HG03378 (cell line): ENCODE data around the gene ST6GAL1.

Experiments
- ATAC-seq: cut with Tn5 transposase; IDR thresholded peaks from one replicate; pipeline ENCODE4 v1.9.1; 2021; ENCODE audit warnings: mild to moderate bottlenecking, moderate library complexity; ENCODE audit not compliant: unreplicated experiment

Gene ST6GAL1

DNA sequence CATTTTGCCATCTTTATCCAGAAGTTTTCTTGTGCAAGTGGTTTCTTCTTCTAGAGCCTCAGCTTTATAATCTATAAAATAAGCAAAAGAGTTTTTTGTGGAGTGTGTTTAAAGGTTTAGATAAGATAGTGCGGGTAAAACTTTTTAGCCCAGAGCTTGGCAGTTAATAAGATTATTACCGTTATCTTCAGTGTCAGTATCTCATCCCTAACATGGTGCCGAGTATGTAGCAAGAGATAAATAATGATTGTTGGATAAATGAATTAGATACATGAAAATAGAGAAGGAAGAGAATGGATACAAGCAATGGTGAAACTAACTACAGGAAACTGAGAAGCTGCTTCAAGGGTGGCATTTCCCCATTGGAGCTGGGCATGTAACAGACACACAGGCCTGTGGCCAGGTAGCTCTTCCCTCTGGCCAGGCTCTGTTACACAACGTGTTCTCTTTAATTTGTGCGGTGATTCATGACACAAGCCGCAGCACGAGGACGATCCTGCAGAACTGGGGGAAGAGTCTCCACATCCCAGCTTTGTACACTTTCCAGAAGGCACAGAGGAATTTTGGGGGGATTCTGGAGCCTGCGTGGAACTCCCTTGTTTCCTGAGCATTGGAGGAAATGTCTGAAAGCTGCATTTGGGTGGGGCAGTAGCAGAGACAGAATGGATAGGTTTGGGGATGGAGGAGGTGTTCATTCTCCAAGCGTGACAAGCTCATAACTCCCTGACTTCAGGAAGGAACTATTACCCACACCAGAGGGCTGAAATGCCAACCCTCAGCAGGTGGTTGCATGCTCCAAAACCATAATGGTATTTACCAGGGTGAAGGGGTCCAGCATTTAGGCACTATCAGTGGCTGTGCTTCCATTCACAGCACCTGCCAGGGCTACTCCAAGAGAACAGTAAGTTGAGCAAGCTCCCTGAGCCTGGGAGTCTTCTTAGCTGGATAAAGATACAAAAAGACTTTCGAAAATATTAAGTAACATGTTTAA is 14.2 kb upstream of the ST6GAL1 start:
- no peak for ATAC-seq

DNA sequence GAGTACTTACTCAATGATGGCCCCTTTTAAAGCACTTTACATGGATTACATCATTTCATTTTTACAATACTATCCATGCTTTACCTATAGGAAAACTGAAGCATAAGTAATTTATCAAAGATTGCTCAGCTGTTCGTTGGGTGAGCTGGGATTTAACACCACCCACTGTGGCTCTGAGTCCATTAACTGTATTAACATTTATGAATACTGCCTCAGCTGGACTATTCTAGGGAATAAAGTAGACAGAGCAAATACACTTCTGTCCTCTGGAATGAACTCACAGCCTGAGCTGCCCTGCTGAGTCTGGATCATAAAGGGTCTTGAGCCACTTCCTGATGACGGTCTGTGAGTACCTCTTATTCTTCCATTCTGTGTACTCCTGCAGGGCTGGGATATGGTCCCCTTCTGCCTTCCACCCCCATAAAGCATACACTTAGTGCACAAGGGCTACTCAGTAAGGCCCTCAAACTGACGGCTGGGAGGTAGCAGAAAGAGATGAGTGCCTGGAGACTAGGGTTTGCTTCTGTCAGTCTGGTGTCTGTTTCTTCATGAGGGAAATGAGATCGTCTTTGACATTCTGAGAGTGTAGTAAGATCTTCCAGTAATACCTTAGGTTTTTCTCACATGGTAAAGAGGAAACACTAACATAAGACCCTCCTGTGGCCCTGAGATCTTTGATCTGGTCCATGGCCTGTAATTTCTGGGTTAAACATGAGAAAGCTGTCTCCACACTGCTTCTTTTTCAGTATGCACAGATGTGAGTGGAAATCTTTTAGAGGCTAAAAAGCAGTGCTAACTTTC is 12.6 kb upstream of the ST6GAL1 start:
- ATAC-seq, result no peak

DNA sequence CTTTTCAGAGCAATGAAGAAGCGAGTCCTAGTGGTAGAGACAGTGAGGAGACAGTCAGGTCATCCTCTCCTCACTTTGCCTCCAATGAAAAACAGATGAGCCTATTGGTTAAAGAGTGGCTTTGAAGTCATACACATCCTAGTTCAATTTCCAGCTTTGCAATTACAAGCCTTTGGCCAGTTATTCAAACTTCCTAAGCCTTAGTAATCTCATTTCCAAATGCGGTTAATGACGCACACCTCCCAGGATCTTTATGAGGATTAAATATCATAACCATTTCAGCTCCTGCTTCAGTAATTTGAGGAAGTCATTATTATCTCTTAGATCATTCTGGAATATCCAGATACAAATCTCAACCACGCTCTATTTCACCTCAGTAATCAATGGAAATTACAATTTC is 10.0 kb upstream of the ST6GAL1 start:
- ATAC-seq, result no peak

DNA sequence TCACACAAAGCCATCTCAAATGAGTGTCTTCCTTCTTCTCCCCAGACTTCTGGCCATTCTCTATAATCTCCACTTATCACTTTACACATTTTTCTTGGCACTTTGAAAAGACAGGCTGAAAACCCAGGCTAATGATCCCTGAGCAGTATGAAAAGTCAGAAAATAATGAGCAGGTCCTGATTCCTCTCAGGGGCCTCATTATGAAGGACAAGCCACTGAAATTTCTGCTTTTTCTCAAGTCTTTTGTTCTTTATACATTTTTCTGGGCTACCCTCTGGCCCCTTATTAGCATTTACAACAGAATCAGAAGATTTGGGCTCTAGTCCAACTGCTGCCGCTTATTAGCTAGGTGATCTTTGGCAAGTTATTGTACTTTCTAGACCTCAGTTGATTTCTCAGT is 9.5 kb upstream of the ST6GAL1 start:
- ATAC-seq, result no peak

DNA sequence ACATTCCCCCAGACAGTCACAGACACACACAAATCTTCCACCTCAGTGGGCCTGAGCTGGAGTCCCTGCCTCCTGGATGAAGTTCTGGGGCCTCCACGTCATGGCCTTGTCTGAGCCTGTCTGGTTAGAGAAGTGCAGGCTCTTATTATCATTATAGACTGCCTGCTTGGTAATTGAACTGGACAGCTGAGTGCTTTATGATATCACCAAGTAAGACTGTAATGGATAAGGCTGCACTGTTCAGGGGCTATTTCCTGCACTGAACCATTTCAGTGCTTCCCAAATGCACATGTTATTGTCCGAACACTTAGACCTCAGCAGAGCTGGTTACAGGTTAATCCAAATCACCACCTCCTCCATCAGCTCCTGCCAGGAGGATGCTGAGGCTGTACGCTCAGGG is 8.7 kb upstream of the ST6GAL1 start:
- no peak for ATAC-seq

DNA sequence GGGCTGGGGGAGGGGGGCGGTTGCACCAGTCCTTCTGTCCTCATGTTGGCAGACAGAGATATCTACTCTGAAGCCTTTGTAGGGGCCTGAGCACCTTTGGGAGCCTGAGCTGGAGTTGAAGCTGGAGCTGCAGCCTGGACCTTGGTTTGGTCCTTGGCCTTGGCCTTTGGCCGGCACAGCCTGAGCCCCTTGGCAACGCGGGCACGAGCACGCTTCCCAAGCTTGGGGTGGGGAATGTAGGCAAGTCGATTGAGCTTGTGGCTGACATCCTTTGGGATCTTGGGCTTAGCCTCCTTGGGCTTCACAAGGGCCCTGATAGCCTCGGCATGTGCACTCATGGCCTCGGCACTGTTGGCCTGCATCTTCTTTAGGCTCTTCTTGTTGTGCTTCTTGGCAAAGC is 8.1 kb upstream of the ST6GAL1 start:
- no peak for ATAC-seq

DNA sequence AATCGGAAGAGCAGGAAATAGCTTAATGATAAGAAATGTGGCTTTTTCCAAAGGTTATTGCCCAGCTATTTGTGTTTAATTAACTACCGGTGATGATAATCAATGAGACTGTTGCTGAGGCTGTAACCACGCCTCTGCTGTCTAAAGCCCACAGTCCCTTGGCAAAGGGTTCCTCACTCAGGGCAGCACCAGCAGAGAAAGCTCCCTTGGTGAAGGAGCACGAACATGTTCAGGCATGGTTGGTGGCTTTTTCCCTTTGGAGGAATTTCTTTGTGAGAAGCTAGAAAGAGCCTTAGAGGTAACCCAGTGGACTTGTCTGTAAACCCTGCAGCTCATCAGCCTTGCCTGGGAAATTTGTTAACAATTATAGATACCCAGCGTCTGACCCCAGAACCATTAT is 7.5 kb upstream of the ST6GAL1 start:
- no peak for ATAC-seq

DNA sequence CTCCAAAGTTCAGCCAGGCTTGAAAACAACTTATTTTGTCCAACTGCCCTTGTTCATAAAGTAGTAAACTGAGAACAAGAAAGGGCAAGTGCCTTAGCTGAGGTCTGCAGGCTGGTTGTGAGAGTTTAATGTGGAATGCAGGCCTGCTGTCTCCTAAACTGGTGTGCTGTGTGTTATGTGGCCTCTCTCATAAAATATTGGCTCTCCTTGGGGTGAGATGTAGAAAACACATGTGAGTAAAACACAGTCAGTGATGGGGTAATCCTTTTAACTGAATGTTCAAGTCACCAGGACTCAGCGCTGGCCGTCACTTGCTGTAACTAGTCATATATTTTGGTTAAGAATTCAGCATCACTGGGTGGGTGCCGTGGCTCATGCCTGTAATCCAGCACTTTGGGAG is 7.1 kb upstream of the ST6GAL1 start:
- ATAC-seq, result no peak

DNA sequence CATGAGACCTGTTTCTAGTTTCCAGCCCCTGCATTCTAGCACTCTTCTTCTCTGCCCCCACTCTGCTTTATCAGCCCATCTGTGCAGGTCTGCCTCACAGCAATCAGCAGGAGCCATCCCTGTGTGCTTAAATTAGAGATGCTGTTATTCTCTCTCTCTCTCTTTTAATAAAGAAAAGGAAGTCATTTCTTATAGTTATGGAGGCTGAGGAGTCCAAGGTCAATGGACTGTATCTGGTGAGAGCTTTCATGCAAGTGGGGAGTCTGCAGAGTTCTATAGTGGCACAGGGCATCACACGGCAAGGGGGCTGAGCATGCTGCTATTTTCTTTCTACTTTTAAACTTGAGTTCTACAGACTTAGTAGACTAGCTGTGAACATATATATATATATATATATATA is 4.5 kb upstream of the ST6GAL1 start:
- ATAC-seq, result no peak

DNA sequence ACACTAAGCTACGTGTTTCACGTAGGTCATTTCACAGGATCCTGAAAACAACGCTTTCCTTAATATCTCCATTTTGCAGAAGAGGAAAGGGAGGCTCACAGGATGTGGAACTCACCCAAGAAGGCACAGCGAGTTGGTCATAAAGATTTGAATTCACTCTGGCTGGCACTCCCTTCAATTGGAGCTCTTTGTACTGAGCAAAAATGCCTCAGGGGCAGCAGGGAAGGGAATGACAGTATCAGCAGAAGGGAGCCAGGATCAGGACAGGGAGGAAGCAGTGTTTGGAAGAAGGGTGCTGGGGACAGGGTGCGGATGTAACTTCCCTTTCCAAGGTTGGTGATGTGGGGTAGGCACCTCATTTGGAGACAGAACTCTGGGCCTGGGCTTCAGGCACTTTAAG is 1.1 kb upstream of the ST6GAL1 start:
- ATAC-seq, result no peak

DNA sequence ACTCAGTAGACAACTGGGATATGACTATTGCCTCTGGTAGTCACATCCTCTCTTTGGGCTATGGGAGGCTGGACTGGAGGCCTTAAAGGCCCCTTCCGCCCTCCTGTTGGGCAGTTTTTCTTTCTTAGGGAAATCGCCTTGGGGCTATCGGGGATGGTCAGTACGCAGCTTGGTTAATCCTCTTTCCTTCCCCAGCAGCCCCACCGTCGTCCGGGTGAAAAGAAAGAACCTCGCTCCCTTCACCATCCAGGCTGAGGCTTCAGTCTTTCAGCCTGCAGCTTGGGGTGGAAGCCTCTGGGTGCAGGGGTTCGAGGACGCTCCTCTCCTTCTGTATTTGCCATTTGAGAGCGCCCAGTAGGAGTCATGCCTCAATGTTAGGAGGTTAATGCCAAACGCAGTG is 641 bp upstream of the ST6GAL1 start:
- no peak for ATAC-seq

DNA sequence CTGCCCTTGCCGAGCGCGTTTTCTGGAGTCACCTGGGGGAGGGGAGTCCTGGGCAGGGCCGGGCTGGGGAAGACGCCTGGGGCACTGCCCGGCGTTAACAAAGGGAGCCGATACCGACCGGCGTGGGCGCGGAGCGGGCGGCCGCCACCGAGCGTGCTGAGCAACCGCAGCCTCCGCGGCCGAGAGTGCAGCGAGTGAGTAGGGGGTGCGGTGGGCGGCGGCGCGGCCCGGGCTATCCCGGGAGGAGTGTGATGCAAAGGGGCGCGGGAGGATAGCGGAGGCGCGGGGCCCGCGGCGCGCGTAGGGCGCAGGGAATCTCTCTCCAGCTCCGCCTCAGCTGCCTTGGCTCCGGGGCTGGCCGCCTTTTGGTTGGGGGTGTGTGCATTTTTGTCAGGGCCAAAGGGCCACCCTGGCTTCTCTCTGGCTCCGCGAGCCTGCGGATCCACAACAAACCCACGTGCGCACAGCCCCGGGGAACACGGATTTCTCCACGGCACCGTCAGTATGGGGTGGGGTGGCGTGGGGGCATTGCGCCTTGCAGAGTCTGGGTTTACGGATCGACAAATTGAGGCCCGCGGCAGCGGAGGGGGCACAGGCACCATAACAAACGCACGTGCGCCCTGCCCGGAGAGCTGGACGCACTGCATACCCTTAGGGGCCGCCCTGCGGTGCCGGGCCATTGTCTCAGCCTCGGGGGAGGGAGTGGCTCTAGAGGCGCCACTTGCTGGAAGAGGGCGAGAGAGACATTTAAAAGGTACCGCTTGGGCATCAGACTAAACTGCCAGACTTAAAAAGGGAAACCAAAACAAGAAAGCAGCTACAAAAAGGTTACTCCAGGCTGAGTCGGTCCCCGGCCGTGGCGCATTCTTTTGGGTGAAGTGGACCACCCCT is 560 bp downstream of the ST6GAL1 start:
- ATAC-seq, result peak; percentile 65

DNA sequence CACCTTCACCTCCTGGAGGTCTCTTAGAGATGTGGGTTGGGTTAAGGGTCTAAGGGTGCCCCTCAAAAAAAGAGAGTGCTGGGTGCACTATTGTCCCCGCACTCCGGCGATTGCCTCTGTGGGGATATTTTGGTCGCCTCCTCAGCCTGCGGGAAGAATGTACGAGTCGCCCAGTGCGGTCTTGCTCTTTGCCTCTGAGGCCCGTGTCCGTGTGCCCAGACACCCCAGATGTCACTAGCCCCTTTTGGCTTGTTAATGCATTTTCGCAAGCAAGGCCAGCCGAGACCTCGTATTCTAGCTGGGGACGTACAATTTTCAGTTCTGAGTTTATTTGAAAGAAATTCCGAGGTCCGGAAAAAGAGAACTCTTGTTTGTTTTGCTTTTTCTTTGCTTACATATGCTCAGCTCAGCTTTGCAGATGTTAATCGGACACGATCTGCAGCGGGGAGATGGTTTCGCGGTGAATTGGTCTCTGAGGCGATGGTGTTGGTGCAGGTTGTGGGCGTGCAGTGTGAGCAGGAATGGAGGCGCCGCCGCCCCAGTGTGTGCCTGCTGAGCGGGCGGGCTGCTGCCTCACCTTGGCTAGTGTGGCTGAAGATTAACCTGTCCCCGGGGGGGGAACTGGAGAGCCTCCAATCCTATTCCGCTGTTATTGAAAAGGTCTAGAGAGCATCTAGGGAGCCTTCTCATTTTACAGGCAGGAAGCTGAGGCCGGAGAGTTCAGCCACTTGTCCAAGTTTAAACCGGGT is 1.4 kb downstream of the ST6GAL1 start:
- peak; percentile 36 for ATAC-seq

DNA sequence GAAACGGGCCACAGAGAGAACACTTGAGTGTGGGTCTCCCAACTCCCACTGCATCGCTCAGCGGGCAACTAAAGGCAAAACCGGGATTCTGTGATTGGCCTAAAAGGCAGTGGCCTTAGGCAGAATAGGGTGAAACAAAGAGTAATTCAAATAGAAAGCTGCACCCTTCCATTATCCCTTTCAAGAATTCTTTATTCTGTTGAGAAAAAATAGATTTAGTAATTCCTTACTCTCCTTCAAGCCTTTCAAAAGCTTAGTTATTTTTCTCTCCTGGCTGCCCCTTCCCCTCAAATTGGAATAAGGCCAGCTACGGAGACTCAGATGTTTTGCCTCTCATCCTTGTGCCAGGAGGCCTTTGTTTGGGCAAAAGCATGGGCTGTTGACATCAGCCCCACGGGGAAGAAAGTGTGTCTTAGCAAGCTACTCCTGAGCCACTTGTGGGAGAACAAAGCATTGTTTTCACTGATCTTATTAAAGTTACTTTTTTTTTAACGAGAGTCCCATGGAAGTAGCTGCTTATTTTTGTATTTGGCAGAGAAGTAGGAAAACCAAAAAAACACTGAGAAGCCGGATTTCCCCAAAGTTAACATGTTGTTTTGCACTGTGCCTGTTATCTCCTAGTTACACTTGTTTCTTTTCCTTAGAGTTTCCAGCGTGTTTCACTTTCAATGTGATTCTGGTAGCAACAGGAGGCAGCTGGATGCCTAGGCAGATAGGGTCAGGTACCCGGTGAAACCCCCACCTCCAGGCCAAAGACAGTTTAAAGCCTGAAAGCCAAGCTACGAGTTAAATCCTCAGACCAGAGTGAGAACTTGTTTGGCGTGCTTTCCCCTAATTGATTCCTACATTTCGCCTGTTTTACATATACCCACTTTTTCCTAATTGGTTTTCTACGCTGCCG is 2.2 kb downstream of the ST6GAL1 start:
- no peak for ATAC-seq

DNA sequence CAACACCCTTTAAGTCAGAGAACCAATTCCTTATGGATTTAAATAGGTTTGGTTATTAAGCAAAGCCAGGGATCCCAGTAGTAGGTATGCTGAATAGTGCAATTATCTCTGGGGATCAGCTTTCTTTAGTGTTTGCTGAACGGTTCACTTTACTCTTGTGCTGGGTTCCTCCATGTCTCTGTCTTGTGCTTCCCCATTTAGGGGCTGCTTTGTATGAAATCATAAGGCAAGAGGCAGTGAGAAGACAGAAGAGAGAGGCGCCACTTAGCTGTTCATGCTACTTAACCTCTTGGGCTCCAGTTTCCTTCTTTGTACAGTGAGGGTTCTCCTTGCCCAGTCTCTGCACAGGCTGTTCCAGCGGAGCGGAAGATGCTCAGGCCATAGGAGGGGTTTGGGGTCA is 3.5 kb downstream of the ST6GAL1 start:
- ATAC-seq, result no peak

DNA sequence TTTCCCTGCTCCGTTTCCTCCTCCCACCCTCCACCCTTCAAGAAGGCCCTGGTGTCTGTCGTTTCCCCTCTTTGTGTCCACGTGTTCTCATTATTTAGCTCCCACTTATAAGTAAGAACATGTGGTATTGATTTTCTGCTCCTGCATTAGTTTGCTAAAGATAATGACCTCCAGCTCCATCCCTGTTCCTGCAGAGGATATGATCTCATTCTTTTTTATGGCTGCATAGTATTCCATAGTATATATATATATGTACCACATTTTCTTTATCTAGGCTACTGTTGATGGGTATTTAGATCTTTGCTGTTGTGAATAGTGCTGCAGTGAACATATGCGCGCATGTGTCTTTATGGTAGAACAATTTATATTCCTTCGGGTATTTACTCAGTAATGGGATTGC is 4.8 kb downstream of the ST6GAL1 start:
- no peak for ATAC-seq

DNA sequence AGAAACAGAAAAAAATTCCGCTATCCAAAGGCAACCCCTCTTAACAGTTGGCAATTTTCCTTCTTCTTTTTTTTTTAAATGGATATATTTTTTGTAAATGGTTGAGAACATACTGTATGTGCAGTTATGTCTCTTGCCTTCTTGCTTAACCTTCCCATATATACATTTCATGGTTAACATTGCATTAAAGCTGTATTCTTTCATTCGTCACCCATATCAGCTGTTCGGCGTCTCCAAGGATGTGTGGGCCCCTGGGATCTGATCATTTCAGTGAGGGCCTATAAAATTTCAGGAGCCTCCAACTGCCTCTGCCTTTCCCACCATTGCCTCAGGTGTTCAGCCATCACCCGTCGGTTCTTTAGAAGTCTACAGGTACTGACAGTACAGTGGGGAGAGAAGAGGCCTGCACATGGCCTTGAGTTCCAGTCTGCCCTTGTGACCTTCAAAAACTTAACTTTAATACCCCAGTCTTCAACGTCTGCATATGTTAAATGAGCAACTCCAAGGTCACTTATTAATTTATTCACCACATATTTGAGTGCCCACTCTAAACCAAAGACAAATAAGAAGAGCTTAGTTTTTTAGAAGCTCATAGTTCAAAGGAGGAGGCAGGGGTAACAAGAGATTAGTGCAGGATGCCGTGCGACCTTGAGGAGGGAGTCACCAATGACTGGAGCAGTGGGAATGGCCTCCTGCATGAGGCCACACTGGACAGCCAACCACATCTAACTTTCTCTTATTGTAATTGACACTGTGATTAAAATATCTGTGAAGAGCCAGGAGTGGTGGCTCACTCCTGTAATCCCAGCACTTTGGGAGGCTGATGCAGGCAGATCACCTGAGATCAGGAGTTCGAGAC is 6.9 kb downstream of the ST6GAL1 start:
- ATAC-seq, result no peak

DNA sequence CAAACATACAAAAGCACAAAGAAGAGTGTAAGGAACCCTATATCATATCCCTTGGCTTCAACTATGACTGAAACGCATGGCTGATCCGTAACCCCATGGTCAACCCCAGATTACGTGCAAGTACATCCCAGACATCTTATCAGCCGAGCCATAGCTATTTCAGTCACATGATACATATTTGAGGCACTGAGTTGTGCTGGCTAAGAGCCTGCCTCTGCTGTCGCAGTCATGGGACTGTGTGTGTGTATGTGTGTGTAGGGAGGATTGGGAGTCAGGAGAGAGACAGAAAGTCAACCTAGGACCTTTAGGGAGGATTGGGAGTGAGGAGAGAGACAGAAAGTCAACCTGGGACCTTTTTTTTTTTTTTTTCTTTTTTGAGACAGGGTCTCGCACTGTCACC is 8.4 kb downstream of the ST6GAL1 start:
- ATAC-seq, result no peak
